HG03342 (cell line): Measurements from ENCODE around the gene LNX2.
A peak's percentile ranks its signal among the peaks of the same experiment; 100 is the strongest.
"Not testable (repeated sequence)": the region's sequence is repeated elsewhere in the genome, so short reads cannot be mapped to it uniquely, and the experiment has no call there.

Experiments used
- ATAC-seq: cut with Tn5 transposase; IDR thresholded peaks from one replicate; pipeline ENCODE4 v1.9.1; 2021; ENCODE audit warnings: mild to moderate bottlenecking, moderate library complexity; ENCODE audit not compliant: unreplicated experiment

LNX2 gene

GRCh38 chr13:27638001-27638400, 17.7 kb upstream of the LNX2 start:
- ATAC-seq = no peak

GRCh38 chr13:27637289-27637626, 16.9 kb upstream of the LNX2 start:
- ATAC-seq = no peak

- no peak for ATAC-seq
Measured at GRCh38 chr13:27636589-27637288, 16.4 kb upstream of the LNX2 start.

- no peak for ATAC-seq
Measured at GRCh38 chr13:27635266-27635665, 14.9 kb upstream of the LNX2 start.

- ATAC-seq = no peak
Measured at GRCh38 chr13:27634791-27635190, 14.5 kb upstream of the LNX2 start.

- ATAC-seq = no peak
Measured at GRCh38 chr13:27634231-27634630, 13.9 kb upstream of the LNX2 start.

GRCh38 chr13:27632648-27633047, 12.3 kb upstream of the LNX2 start:
- no peak for ATAC-seq

- no peak for ATAC-seq
Measured at GRCh38 chr13:27632214-27632613, 11.9 kb upstream of the LNX2 start.

GRCh38 chr13:27631665-27632064, 11.3 kb upstream of the LNX2 start:
- ATAC-seq = no peak

GRCh38 chr13:27631156-27631555, 10.8 kb upstream of the LNX2 start:
- no peak for ATAC-seq

- not testable (repeated sequence) for ATAC-seq
Measured at GRCh38 chr13:27628766-27629165, 8.4 kb upstream of the LNX2 start.

GRCh38 chr13:27628081-27628480, 7.8 kb upstream of the LNX2 start:
- ATAC-seq = no peak

GRCh38 chr13:27627380-27627779, 7.1 kb upstream of the LNX2 start:
- ATAC-seq = no peak

GRCh38 chr13:27625839-27626238, 5.5 kb upstream of the LNX2 start:
- ATAC-seq = no peak

- ATAC-seq = no peak
Measured at GRCh38 chr13:27624071-27624470, 3.7 kb upstream of the LNX2 start.

GRCh38 chr13:27622881-27623280, 2.6 kb upstream of the LNX2 start:
- no peak for ATAC-seq

GRCh38 chr13:27622102-27622820, 1.9 kb upstream of the LNX2 start:
- ATAC-seq = no peak

- peak; percentile 59 for ATAC-seq
Measured at GRCh38 chr13:27621366-27622101, 1.2 kb upstream of the LNX2 start, which contains the start of gene POLR1D. Gene POLR1D, plus strand, starts transcription at chr13:27621892. Its CDS starts 92 bp downstream, at chr13:27621984.

GRCh38 chr13:27621116-27621365, 712 bp upstream of the LNX2 start:
- ATAC-seq = no peak

GRCh38 chr13:27619728-27620376, 477 bp downstream of the LNX2 start:
- ATAC-seq = peak; percentile 24

GRCh38 chr13:27619093-27619727, 1.1 kb downstream of the LNX2 start:
- no peak for ATAC-seq
